Liver (tissue), 9 donors: ENCODE data around the gene LEMD1. TPM values are rescaled to one million over a fixed set of nuclear protein-coding genes. Genes with fewer than 3 reads are reported as not detected.

Source experiments
- DNase-seq: peaks from one replicate; pipeline ENCODE4 v3.0.0-alpha.2; 2017; ENCODE audit warnings: low spot score
- H3K27ac ChIP-seq, 2 donors: one replicate each; pipeline ENCODE4 v1.7.0; 2013; ENCODE audit warnings: inconsistent platforms in 2 of 2, low read length in 2 of 2, control low read depth in 1 of 2, low read depth in 1 of 2, mild to moderate bottlenecking in 1 of 2
- H3K27me3 ChIP-seq, 4 donors: one replicate each; pipeline versions ENCODE4 v1.6.1 to v1.7.0; 2013; ENCODE audit warnings: low read length in 3 of 4, inconsistent platforms in 1 of 4, mild to moderate bottlenecking in 1 of 4, moderate library complexity in 1 of 4; ENCODE audit not compliant: control insufficient read depth in 4 of 4, insufficient read depth in 4 of 4
- H3K36me3 ChIP-seq, 4 donors: one replicate each; pipeline versions ENCODE4 v1.6.1 to v1.7.0; 2013; ENCODE audit warnings: low read length in 3 of 4, mild to moderate bottlenecking in 3 of 4, low read depth in 1 of 4, moderate library complexity in 1 of 4; ENCODE audit not compliant: control insufficient read depth in 4 of 4, insufficient read depth in 3 of 4
- H3K4me1 ChIP-seq, 4 donors: one replicate each; pipeline versions ENCODE4 v1.6.1 to v1.7.0; 2013; ENCODE audit warnings: low read length in 3 of 4, mild to moderate bottlenecking in 3 of 4, moderate library complexity in 1 of 4; ENCODE audit not compliant: control insufficient read depth in 4 of 4, insufficient read depth in 4 of 4
- H3K4me3 ChIP-seq, 3 donors: one replicate each; pipeline versions ENCODE4 v1.6.1 to v1.7.0; 2013; ENCODE audit warnings: low read length in 3 of 3, control low read depth in 1 of 3, low read depth in 1 of 3, mild to moderate bottlenecking in 1 of 3
- H3K9ac ChIP-seq, 2 donors: one replicate each; pipeline ENCODE4 v1.7.0; 2013; ENCODE audit warnings: low read length in 2 of 2, mild to moderate bottlenecking in 2 of 2, moderate library complexity in 2 of 2, control low read depth in 1 of 2, low read depth in 1 of 2
- H3K9me3 ChIP-seq, 4 donors: one replicate each; pipeline versions ENCODE4 v1.6.1 to v1.7.0; 2013; ENCODE audit warnings: low read length in 3 of 4; ENCODE audit not compliant: control insufficient read depth in 4 of 4
- EGR1 ChIP-seq, 2 donors: IDR thresholded peaks; 2 replicates each; pipeline ENCODE4 v1.6.1; 2016 to 2018; ENCODE audit warnings: antibody characterized with exemption in 2 of 2, low read depth in 2 of 2
- FOXA1 ChIP-seq: IDR thresholded peaks from 2 replicates; pipeline ENCODE4 v1.6.1; 2016; ENCODE audit warnings: antibody characterized with exemption
- FOXA2 ChIP-seq: IDR thresholded peaks from 2 replicates; pipeline ENCODE4 v1.6.1; 2016; ENCODE audit warnings: antibody characterized with exemption
- GABPA ChIP-seq, 2 donors: IDR thresholded peaks in 1 of 2; conservative IDR thresholded peaks in 1 of 2; 2 replicates each; pipeline ENCODE4 v1.6.1; 2016; ENCODE audit warnings: antibody characterized with exemption in 2 of 2, mild to moderate bottlenecking in 1 of 2, moderate library complexity in 1 of 2
- HNF4A ChIP-seq, 2 donors: conservative IDR thresholded peaks; 2 replicates each; pipeline ENCODE4 v1.6.1; 2016; ENCODE audit warnings: antibody characterized with exemption in 2 of 2, mild to moderate bottlenecking in 2 of 2
- HNF4G ChIP-seq: IDR thresholded peaks from 2 replicates; pipeline ENCODE4 v1.6.1; 2016; ENCODE audit warnings: antibody characterized with exemption
- JUND ChIP-seq, 2 donors: IDR thresholded peaks; 2 replicates each; pipeline ENCODE4 v1.6.1; 2016; ENCODE audit warnings: antibody characterized with exemption in 2 of 2
- NR2F2 ChIP-seq: IDR thresholded peaks from 2 replicates; pipeline ENCODE4 v1.6.1; 2016; ENCODE audit warnings: antibody characterized with exemption
- RAD21 ChIP-seq, 2 donors: IDR thresholded peaks; 2 replicates each; pipeline ENCODE4 v1.6.1; 2016; ENCODE audit warnings: antibody characterized with exemption in 2 of 2, mild to moderate bottlenecking in 2 of 2
- RXRA ChIP-seq, 2 donors: IDR thresholded peaks; 2 replicates each; pipeline ENCODE4 v1.6.1; 2017 to 2018; ENCODE audit warnings: antibody characterized with exemption in 2 of 2, mild to moderate bottlenecking in 1 of 2
- SP1 ChIP-seq: IDR thresholded peaks from 2 replicates; pipeline ENCODE4 v1.6.1; 2018; ENCODE audit warnings: antibody characterized with exemption, mild to moderate bottlenecking
- TAF1 ChIP-seq: conservative IDR thresholded peaks from 2 replicates; pipeline ENCODE4 v1.6.1; 2016; ENCODE audit warnings: antibody characterized with exemption, mild to moderate bottlenecking
- YY1 ChIP-seq: IDR thresholded peaks from 2 replicates; pipeline ENCODE4 v1.6.1; 2016; ENCODE audit warnings: antibody characterized with exemption, mild to moderate bottlenecking
- WGBS: extraction: QIAGEN DNeasy Blood & Tissue Kit; methylation state at CpG from one replicate; pipeline ENCODE4 v1.1.7; 2013; 5-methylcytosine and 5-hydroxymethylcytosine counted together
- polyA plus RNA-seq, 2 donors: library from polyadenylated mRNA; stranded (reverse) in 1 of 2; unstranded in 1 of 2; fragments of 200-250 nt in 1 of 2; fragments of >200 nt in 1 of 2; fragmentation: Nextera tagmentation in 1 of 2; extraction: Ambion mirVana in 1 of 2; gene quantifications; one replicate each; pipeline versions ENCODE4 v1.2.1 to v1.2.3, GENCODE V29; 2013 to 2015
- total RNA-seq, 2 donors: library from RNA; depleted of rRNA; stranded (reverse); fragments of >200 nt; gene quantifications; one replicate each; pipeline ENCODE4 v1.2.3, GENCODE V29; 2014
- TF ChIP-seq, protein P1 (sequence below): IDR thresholded peaks from 2 replicates; pipeline ENCODE4 v1.6.1; 2016; ENCODE audit warnings: antibody characterized with exemption
- TF ChIP-seq, protein P2 (sequence below): IDR thresholded peaks from 2 replicates; pipeline ENCODE4 v1.6.1; 2016; ENCODE audit warnings: antibody characterized with exemption
- TF ChIP-seq, protein P3 (sequence below): IDR thresholded peaks from 2 replicates; pipeline ENCODE4 v1.6.1; 2016; ENCODE audit warnings: antibody characterized with exemption
- TF ChIP-seq, protein P4 (sequence below): IDR thresholded peaks from 2 replicates; pipeline ENCODE4 v1.6.1; 2016; ENCODE audit warnings: antibody characterized with exemption, mild to moderate bottlenecking
- TF ChIP-seq, protein P5 (sequence below): fragments of 150-350 bp; IDR thresholded peaks from 2 replicates; pipeline ENCODE4 v1.5.1; 2017; ENCODE audit warnings: improper control_type of control experiment, low read depth, low read length; ENCODE audit not compliant: missing input control
- donor health status: healthy.
- donor health status: healthy.
- donor health status: healthy.
- donor health status: healthy.
- donor health status: healthy.

Gene LEMD1
- total and polyA plus RNA-seq, 4 donors: not detected

DNA sequence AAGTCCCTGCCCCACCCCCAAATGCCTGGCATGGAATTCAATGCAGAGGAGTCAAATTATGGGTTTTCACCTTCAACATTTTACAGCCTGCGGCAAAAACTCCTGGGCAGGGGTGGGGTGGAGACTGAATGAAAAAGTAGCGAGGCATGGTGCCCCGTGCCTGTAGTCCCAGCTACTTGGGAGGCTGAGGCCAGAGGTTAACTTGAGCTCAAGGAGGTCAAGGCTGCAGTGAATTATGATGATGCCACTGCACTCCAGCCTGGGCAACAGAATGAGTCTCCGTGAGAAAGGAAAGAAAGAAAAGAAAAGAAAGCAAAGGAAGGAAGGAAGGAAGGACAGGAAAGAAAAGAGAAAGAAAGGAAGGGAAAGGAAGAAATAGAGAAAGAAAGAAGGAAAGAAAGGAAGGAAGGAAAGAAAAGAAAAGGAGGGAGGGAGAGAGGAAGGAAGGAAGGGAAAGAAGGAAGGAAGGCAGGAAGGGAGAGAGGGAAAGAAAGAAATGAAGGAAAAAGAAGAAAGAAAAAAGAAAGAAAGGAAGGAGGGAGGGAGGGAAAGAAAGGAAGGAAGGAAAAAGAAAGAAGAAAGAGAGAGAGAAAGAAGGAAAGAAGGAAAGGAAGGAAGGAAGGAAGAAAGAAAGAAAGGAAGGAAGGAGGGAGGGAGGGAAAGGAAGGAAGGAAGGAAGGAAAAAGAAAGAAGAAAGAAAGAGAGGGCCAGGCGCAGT, 11.1 kb downstream of the LEMD1 start:
- no peak overlapping the region for H3K27ac ChIP-seq
- H3K4me1 ChIP-seq: no peaks in the 10 kb centered on the region
- H3K4me3 ChIP-seq: no peak overlapping the region
- no peaks in the 10 kb centered on the region for H3K9me3 ChIP-seq
- H3K9ac ChIP-seq: no peak overlapping the region
- H3K36me3 ChIP-seq: no peaks in the 10 kb centered on the region
- H3K27me3 ChIP-seq: peaks cover 0 to 2% (median 1%) of the 10 kb centered on the region in 4 donors
- WGBS: 78% methylated on average over 5 of the region's 5 CpGs
- no peak for TF ChIP-seq FOXA2
- TF ChIP-seq, protein P1, sequence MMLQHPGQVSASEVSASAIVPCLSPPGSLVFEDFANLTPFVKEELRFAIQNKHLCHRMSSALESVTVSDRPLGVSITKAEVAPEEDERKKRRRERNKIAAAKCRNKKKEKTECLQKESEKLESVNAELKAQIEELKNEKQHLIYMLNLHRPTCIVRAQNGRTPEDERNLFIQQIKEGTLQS: no peak
- TF ChIP-seq HNF4G: no peak
- no peak for TF ChIP-seq SP1
- no peak for TF ChIP-seq NR2F2
- TF ChIP-seq, protein P2, sequence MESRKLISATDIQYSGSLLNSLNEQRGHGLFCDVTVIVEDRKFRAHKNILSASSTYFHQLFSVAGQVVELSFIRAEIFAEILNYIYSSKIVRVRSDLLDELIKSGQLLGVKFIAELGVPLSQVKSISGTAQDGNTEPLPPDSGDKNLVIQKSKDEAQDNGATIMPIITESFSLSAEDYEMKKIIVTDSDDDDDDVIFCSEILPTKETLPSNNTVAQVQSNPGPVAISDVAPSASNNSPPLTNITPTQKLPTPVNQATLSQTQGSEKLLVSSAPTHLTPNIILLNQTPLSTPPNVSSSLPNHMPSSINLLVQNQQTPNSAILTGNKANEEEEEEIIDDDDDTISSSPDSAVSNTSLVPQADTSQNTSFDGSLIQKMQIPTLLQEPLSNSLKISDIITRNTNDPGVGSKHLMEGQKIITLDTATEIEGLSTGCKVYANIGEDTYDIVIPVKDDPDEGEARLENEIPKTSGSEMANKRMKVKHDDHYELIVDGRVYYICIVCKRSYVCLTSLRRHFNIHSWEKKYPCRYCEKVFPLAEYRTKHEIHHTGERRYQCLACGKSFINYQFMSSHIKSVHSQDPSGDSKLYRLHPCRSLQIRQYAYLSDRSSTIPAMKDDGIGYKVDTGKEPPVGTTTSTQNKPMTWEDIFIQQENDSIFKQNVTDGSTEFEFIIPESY: no peak
- no peak for TF ChIP-seq JUND (IDR thresholded peaks at IDR 0.05)
- TF ChIP-seq, protein P3, sequence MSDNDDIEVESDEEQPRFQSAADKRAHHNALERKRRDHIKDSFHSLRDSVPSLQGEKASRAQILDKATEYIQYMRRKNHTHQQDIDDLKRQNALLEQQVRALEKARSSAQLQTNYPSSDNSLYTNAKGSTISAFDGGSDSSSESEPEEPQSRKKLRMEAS: no peak
- no peak for TF ChIP-seq YY1
- TF ChIP-seq FOXA1: no peak
- TF ChIP-seq RXRA (IDR thresholded peaks at IDR 0.05): no peak
- TF ChIP-seq HNF4A (conservative IDR thresholded peaks at IDR 0.05): no peak
- TF ChIP-seq, protein P4, sequence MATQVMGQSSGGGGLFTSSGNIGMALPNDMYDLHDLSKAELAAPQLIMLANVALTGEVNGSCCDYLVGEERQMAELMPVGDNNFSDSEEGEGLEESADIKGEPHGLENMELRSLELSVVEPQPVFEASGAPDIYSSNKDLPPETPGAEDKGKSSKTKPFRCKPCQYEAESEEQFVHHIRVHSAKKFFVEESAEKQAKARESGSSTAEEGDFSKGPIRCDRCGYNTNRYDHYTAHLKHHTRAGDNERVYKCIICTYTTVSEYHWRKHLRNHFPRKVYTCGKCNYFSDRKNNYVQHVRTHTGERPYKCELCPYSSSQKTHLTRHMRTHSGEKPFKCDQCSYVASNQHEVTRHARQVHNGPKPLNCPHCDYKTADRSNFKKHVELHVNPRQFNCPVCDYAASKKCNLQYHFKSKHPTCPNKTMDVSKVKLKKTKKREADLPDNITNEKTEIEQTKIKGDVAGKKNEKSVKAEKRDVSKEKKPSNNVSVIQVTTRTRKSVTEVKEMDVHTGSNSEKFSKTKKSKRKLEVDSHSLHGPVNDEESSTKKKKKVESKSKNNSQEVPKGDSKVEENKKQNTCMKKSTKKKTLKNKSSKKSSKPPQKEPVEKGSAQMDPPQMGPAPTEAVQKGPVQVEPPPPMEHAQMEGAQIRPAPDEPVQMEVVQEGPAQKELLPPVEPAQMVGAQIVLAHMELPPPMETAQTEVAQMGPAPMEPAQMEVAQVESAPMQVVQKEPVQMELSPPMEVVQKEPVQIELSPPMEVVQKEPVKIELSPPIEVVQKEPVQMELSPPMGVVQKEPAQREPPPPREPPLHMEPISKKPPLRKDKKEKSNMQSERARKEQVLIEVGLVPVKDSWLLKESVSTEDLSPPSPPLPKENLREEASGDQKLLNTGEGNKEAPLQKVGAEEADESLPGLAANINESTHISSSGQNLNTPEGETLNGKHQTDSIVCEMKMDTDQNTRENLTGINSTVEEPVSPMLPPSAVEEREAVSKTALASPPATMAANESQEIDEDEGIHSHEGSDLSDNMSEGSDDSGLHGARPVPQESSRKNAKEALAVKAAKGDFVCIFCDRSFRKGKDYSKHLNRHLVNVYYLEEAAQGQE: no peak
- TF ChIP-seq RAD21 (IDR thresholded peaks at IDR 0.05): no peak
- DNase-seq: no peak

DNA sequence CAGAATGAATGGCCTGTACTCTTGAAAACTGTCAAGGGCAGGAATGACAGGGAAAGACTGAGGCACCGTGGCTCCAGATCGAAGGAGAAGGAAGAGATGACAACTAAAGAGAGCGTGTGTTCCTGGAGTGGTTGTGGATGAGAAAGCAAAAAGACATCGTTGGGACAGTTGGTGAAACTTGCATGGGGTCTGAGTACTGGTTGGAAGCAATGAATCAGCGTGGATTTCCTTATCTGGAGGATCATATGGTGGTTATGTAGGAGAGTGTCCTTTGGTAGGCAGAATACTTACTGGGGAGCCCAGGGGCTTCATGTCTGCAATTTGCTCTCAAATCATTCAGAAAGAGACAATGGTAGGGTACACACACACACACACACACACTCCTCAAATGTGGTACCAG, 13.9 kb downstream of the LEMD1 start:
- WGBS: 78% methylated on average over 5 of the region's 5 CpGs
- Histone ChIP-seq H3K27me3 (peaks cover 0 to 2% (median 1%) of the 10 kb centered on the region in 4 donors), H3K9ac (no peak overlapping the region), H3K4me3 (no peak overlapping the region), H3K27ac (no peak overlapping the region), H3K9me3 (no peaks in the 10 kb centered on the region), H3K36me3 (no peaks in the 10 kb centered on the region), H3K4me1 (no peaks in the 10 kb centered on the region)
- no peak for DNase-seq
- TF ChIP-seq RAD21 (IDR thresholded peaks at IDR 0.05) (no peak), FOXA2 (no peak), YY1 (no peak), RXRA (IDR thresholded peaks at IDR 0.05) (no peak), JUND (IDR thresholded peaks at IDR 0.05) (no peak), GABPA (IDR thresholded peaks at IDR 0.05 in 1 of 2, conservative IDR thresholded peaks at IDR 0.05 in 1 of 2) (no peak), TAF1 (no peak), NR2F2 (no peak), EGR1 (IDR thresholded peaks at IDR 0.05; ENCODE audit: low read depth in 2 of 2) (no peak), FOXA1 (no peak), HNF4G (no peak), SP1 (no peak)
- TF ChIP-seq, protein P5, sequence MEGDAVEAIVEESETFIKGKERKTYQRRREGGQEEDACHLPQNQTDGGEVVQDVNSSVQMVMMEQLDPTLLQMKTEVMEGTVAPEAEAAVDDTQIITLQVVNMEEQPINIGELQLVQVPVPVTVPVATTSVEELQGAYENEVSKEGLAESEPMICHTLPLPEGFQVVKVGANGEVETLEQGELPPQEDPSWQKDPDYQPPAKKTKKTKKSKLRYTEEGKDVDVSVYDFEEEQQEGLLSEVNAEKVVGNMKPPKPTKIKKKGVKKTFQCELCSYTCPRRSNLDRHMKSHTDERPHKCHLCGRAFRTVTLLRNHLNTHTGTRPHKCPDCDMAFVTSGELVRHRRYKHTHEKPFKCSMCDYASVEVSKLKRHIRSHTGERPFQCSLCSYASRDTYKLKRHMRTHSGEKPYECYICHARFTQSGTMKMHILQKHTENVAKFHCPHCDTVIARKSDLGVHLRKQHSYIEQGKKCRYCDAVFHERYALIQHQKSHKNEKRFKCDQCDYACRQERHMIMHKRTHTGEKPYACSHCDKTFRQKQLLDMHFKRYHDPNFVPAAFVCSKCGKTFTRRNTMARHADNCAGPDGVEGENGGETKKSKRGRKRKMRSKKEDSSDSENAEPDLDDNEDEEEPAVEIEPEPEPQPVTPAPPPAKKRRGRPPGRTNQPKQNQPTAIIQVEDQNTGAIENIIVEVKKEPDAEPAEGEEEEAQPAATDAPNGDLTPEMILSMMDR: no peak
- TF ChIP-seq, protein P1: no peak
- TF ChIP-seq, protein P4: no peak
- TF ChIP-seq, protein P3: no peak
